Measurements from ENCODE around the gene ZNF865.
A peak's percentile ranks its signal among the peaks of the same experiment; 100 is the strongest.

ZNF865 gene

DNA sequence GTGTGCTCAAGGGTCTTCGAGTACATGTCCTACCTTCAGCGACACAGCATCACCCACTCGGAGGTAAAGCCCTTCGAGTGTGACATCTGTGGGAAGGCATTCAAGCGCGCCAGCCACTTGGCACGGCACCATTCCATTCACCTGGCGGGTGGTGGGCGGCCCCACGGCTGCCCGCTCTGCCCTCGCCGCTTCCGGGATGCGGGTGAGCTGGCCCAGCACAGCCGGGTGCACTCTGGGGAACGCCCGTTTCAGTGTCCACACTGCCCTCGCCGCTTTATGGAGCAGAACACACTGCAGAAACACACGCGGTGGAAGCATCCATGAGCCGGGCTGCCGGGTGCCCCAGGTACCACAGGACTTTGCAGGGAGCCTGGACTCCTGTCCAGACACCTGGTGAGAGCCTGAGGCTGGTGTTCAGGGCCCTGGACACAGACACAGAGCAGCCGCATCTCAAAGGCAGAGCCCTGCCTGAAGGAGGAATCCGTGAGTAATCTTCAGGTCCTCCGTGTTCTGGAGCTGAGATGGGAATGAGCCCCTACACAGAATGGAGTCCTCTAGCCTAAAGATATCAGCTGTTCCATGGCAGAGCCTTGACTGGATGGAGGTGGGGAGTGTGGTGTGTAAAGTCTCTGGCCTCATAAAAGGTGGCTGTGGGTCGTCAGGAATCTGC lies 39.5 kb downstream of the ZNF865 start:
- no peak for DNase-seq (ENCODE audit: low read depth in 2 of 2)

DNA sequence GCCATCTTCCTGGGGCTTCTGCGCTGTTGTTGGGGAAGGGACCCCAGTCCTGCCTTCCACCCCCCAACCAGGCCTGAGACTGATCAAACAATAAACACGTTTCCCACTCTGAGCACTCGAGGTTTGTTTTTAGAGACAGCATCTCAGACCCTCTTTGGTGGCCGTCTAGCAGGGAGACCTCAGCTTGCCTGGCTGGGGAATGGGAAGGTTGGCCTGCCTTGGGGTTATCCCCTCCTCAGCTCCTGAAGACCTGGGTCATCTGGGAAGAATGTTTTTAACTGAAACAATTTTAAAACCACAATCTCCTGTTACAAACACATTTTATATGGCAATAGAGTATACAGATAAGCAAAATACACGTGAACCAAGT lies 40.0 kb downstream of the ZNF865 start:
- no peak for DNase-seq (ENCODE audit: low read depth in 2 of 2)

DNA sequence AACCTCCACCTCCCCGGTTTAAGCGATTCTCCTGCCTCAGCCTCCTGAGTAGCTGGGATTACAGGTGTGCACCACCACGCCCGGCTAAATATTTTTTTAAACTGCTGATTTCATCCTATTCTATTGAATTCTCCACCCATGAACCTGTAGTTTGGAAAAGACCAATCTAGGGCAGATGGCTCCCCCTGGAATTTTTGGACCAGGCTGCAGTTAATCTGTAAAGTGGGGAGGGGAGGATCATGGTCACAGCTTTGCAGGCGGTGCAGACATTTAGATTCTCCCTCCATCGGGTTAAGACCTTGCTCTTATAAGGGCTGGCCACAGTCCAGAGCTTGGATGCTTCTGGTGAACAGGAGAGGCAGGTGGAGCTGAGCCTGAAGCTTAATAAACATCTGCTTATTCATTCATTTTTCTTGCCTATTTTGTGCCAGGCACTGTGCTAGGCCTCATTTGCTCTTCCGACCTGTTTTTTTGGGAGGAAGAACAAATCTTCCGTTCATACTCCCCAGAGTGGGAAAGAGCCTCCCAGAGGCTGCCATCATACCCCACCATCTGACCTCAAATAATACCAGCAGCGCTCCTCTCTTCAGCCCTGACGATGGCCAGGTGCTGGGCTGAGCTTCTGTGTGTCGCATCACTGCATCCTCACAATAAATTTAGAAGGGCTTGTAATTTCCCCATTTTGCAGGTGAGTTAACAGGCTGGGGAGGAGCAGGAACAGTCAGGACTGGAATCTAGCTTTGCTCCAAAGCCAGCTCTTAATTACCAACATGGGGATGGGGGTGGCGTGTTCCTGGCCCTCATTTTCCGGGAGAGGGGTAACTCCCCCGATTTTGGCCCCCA lies 41.7 kb downstream of the ZNF865 start:
- no peak for DNase-seq (ENCODE audit: low read depth in 2 of 2)

DNA sequence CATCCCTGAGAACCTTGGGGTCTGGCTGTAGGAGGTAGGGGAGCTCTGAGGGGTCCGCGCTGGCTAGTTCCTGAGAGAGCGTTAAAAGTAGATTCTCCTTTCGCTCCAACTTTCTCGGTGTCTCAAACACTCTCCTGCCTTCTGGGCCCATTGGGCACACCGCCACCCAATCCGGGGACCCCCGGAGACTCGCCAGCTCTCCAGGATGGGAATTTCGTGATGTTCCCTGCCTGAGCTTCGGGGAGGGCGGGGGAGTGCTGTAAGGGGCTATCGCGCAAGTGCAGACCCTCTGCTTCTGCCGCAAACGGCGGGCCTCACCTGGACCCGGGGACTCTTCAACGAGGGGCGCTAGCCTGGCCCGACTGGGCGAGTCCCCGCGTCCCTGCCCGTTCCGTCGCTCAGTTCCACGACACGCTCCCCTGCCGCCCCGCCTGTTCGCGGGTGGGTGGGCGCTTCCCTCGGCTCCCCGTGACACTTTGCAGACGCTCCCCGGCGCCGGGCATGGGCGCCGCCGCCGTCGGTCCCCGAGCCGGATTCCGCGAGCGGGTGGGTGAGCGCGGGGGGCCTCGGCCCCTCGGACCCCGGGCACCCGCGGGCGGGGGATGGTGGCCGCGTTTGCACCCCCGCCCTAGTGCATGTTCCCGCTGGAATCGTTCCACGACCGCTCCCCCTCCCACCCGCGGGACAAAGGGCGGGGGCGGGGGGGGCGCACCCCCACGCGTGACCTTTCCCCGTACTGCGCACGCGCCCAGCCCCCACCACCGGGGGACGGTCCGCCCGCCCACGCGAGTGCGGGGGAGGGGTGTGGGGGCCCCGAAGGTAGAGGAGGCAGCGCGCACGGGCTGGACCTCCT lies 42.5 kb downstream of the ZNF865 start, which contains the start of gene CCDC106:
CCDC106 (plus strand) TSS at position 481 of the 853 bp plus-strand sequence. CDS start 835 bp downstream, outside the sequence.
- DNase-seq (ENCODE audit: low read depth in 2 of 2) = peak in 1 of 2 donors; percentile 28

DNA sequence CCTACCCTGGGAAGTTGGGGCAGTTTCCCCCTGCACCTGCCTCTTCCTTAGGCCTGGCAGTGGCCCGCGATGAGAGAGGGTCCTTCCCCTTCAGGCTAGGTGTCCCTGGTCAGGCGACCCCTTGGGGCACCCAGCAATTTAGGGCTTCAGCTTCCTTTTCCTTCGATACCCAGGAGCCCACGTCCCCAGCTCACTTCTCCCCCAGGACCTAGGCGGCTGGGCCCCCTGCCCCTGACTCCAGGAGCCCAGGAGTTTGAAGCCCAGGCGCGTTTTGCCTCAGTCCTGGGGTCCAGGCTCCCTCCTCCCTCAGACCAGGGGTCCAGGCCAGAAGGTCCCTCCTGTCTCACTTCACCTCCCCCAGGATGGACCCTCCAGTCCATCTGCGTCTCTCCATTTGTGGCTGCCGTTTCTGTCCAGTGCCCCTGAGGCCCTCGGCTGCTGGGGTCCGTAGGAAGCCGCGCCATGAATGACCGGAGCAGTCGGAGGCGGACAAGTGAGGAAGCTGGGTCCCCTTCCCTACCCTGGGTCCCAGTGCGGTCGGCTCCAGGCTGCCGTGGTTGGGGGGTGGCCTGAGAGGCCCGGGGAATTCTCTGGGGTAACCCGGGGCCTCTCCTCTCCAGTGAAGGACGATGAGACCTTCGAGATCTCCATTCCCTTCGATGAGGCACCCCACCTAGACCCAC lies 43.3 kb downstream of the ZNF865 start:
- no peak for DNase-seq (ENCODE audit: low read depth in 2 of 2)

DNA sequence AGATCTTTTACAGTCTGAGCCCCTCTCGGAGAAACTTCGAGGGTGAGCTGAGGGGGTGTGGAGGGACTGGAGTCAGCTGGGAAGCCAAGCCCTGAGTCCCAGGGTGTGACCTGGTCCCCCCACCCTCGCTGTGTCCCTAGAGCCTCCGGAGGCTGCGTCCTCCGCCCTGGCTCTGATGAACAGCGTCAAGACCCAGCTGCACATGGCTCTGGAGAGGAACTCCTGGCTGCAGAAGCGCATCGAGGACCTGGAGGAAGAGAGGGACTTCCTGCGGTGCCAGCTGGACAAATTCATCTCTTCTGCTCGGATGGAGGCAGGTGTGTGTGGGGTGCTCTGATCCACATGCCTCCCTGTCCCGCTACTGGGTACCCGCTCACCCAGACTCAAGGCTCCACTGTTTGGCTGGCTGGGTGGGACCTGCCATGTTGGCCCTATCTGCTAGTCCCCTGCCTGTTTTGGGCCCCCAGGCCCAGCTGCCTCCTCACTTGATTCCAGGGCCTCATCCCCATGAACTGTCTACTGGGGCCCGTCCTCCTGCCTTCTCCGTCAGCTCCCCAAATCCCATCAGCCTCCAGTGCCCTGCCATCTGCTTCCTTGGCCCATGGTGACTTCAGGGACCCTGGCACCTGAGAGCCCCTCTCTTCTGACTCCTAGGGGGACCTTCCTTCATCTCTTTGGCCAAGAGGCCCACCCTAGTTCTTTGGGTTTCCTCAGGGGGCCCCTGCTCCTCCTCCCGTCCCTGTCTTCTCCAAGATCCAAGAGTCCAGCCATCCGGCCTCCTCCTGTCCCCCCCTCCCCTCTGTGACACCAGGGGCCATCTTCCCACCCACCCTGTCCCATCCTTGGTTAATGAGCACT lies 44.0 kb downstream of the ZNF865 start:
- no peak for DNase-seq (ENCODE audit: low read depth in 2 of 2)

DNA sequence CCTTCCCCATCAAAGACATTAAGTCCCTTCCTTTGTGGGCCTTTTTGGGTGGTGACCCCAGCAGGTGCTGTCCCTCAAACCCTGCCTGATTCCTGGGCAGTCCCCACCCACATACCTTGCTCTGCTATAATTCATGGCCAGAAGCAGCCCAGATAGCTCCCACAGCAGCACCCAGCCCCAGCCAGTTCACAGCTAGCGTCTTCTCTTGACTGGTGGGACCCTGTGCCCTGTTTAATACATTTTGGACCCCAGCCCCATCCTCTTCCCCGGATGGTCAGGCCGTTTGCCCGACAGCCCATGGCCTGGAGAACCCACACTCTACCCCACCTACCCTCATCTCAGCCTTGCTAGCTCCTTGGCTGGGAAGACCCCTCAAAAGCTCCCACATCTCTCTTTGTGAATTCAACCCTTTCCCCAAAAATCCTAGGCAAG lies 44.7 kb downstream of the ZNF865 start:
- no peak for DNase-seq (ENCODE audit: low read depth in 2 of 2)

DNA sequence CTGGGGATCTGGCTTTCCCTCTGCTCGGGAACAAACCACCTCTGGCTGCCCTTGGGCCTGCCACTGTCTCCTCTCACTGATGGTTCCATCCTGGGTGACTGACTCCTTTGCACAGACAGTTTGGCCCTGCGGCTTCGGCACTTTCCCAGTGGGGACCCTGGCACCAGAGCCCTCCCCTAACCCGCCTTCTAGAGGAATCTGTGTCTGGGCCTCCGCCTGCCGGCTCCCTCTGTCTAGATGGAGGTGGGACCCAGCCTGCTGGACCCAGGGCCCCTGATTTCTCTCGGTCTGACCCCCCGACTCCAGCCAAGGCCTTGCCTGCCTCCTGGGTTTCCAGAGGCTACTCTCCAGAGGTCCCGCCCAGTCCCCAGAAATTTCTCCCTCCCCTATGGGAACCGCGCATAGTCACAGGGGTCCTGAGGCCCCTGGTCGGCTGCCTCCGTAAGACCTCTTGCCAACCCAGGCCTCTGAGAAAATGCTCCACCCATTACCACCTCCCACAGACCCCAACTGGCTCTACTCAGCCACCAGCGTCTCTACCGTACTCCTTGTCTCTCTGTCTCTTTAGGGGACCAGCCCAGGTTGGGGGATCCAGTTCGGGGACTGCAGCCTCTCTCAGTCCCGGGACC lies 45.3 kb downstream of the ZNF865 start:
- no peak for DNase-seq (ENCODE audit: low read depth in 2 of 2)

DNA sequence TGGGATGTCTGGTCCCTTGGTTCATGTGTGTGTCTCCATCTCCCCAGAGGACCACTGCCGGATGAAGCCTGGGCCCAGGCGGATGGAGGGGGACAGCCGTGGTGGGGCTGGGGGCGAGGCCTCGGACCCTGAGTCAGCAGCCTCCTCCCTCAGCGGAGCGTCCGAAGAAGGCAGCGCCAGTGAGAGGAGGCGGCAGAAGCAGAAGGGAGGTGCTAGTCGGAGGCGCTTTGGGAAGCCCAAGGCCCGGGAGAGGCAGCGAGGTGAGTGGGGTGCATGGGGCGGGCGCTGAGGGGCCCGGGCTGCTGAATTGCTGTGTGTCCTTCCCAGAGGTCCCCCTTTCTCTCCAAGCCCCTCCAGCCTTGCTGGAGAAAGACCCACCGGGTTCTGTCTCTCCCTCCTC lies 45.8 kb downstream of the ZNF865 start:
- no peak for DNase-seq (ENCODE audit: low read depth in 2 of 2)

DNA sequence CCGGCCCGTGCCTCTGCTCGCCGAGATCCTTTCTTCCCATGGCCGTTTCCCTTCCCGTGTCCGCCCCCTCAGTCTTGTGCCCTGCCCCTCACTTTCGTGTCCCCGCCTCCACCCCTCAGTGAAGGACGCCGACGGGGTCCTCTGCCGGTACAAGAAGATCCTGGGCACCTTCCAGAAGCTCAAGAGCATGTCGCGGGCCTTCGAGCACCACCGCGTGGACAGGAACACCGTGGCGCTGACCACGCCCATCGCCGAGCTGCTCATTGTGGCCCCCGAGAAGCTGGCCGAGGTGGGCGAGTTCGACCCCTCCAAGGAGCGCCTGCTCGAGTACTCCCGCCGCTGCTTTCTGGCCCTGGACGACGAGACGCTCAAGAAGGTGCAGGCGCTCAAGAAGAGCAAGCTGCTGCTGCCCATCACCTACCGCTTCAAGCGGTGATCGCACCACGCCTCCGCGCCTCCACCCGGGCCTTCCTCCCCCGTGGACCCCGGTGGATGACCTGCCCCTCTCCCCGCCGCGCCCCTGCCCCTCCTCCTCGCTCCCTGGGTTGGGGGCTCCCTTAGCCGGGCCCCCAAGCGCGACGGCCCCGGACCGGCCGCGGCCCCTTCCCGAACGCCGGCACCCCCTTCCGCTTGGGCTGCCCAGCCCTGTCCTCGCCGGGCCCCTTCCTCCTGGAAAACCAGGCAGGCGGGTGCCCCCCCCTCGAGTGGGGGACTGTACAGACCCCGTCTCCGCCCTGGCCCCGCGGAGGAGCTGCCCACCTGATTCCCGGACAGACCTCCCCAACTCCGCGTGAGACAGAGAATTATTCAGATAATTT lies 47.1 kb downstream of the ZNF865 start:
- DNase-seq (ENCODE audit: low read depth in 2 of 2) = no peak

DNA sequence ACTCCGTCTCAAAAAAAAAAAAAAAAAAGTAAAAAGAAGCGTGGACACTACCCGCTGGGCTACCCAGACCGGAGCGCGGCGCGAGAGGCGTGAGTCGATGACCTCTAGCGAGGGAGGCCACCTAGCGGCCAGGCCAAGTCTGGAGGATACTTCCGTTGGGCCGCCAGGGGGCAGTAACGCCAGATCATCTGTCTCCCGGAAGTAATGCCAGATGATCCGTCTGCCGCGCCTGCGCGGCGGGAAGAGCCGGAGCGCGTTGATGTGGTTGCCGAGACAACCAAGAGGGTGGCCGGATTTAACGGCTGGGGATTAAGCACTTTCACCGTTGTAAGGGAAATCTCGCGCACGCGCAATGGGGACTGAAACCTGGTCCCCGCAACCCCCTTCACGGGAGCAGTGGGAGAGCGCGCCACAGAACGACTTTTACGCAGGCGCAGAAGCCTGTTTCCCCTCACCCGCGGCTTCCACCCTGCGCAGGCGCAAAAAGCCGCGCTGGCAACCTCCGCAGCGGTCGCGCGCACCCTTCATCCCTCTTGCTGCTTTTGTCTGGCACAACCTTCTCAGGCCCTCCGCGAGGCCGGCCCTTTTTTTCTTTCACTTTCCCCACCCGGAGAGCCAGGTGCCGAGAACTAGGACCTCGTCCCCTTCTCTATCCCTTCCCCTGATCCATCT lies 48.3 kb downstream of the ZNF865 start:
- peak; percentile 94 to 95 for DNase-seq (ENCODE audit: low read depth in 2 of 2)

DNA sequence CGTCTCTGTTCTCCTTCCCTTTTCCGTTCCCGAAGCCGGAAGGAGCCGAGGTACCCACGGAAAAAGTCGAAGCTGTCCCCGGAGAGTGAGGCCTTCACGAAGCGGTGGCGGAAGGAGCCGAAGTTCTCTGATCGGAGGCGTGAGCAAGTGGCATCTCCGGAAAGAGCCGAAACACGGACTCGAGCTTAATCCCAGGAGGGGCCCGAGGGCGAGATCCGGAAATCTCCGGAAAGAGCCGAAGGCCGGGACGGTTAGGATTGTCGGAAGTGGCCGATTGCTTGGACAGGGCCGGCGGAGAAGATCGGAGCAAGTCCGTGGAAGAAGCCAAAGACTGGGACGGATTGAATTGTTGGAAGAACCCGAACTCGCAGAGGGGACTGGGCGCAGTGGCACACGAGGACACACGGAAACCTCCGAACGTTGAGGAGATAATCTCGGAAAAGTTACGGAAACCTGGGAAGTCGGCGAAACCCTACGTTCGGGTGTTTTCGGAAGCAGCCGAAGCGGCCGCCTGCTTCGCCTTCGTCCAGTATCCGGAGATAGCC lies 48.9 kb downstream of the ZNF865 start:
- DNase-seq (ENCODE audit: low read depth in 2 of 2) = peak; percentile 98

DNA sequence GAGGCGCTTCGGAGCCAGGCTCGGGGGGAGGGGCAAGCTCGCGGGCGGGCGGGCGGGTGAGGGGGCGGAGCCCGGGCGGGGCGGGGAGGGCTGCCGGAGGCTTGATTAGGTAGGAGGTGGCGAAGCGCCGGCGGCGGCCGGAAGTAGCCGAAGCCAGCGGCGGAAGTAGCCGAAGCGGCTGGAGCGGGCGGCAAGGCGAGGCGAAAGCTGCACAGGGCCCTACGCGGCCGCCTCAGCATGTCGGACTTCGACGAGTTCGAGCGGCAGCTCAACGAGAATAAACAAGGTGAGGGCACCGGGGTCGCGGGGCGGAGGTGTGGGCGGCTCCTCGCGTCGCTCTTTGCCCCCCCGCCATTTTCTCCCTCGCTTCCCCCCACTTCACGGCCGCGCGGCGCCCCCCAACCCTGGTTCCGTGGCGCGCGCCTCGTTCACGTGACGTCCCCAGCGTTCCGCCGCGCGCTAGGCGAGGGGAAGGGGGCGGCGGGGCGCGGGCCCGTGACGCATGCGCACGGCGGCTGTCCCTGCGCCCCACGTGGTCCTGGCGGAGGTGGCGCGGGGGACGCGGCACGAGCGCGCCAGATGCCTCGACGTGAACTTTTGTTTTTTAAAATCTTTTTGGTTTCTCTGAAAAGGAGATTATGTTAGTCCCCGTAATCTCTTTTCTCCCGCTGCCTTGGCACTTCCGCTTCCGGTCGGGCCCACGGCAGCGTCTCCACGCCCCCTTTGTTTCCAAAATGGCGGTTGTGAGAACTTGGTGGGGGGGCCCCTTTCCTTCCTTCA lies 49.6 kb downstream of the ZNF865 start, which contains the start of gene U2AF2:
U2AF2 (plus strand) TSS at position 168 of the 780 bp plus-strand sequence; CDS start at position 238, 70 bp downstream.
- DNase-seq (ENCODE audit: low read depth in 2 of 2) = peak; percentile 89 to 92

DNA sequence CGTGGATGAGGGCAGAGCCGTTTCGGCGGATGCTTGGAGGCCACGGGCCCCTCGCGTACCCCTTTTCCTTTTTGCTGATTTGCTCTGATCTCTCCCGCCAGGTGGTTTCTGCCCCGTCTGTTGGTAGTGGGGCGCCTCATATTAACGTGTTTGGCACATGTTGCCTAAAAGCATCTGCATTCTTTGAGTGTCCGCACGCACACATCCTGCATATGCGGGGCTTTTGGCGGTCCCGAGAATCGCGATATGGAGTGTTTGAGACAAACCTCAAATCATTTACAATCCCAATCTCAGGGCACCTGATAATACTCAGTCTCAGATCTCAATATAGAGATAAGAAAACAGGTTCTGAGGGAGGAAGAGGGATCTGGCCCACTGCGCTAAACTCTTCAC lies 50.2 kb downstream of the ZNF865 start:
- DNase-seq (ENCODE audit: low read depth in 2 of 2) = no peak

DNA sequence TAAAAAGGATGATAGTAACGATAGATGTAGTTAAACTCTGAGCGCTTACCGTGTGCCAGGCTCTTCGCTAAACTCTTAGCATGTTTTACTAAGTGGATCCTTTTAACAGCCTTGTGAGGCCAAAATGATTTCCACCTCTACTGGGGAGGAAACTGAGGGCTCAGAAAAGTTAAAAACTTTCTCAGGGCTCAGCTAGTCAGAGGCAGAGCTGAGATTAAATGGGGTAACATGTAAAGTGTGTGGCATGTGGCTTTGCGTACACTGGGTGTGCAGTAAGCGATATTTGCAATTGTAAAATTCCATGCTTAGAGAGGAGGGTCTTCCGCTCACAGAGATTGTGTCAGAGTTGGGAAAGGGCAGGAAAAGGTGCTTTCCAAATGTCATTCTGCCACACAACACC lies 51.1 kb downstream of the ZNF865 start:
- DNase-seq (ENCODE audit: low read depth in 2 of 2) = no peak

DNA sequence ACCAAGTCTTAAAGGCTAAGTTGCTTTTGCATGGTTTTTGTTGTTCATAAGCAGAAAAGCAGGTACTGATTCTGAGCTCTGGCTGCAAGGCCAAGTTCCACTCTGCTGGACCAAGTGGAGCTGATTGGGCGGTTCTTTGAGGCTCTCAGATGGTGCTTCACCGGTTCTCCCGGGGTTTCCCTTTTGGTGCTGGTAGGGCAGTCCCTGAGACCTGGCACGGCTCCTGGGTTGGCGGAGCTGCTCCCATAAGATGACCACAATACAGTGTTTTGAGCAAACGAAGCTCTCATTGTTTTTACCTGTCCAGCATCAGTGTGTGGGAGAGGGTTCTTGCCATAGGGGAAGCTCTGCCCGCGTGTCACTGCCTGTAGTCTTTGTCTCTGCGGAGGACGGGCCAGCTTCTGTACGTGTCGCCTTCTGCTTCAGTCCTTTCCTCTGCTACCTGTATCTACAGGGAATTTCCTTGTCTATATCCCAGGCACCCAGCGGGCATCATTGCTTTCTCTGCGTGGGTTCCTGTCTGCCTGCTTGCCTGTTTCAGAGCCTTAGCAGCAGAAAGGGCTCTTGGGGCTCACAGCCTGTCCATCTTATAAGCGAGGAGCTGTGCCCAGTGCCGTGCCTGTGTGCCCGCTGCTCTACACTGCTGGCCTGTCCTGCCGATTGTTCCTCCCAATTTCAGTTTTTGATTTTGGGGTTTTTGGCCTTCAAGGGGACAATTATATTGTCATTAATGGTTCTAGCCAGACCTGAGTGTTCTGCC lies 51.7 kb downstream of the ZNF865 start:
- DNase-seq (ENCODE audit: low read depth in 2 of 2) = peak in 1 of 2 donors; percentile 8
